Measurements from ENCODE around the gene BAD.

DNA sequence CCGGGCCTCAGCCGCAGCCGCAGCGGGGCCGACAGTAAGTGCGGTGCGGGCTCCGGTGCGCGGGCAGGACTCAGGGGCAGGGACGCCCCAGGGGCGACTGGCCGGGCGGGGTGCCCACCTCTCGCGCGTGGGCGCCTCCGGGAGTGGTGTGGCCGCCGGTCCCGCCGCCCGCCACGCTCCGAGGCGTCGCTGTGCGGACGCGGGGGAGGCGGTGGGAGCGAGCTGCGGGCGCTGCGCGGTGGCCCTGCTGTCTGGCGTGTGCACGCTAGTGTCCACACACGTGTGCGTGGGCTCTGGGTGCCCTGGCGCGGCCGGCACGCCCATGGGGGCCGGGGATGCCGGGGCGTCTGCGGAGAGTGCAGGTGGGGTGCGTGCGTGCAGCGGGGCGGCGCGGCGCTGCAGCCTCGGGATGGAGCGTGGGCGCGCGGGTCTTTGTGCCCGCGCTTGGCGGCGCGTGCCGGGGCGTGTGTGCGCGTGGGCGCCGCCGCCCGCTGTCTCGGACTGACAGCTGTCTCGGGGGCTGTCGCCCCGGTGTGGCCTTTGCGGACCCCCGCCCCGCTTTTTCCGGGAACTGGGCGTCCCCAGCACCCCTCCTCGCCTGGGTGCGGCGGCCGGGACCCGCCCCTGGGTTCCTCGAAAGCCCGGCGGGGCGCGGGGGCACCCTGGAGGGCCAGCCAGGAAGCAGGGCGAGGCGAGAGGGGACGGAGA is 7.4 kb upstream of the BAD start:
- no peak for TF ChIP-seq REST (IDR thresholded peaks at IDR 0.05; ENCODE audit: insufficient read depth in 1 of 2, low read depth in 2 of 2, low read length in 2 of 2)
- TF ChIP-seq POLR2AphosphoS5 (IDR thresholded peaks at IDR 0.05; ENCODE audit: low read depth, low read length), result no peak
- TF ChIP-seq TAF1 (IDR thresholded peaks at IDR 0.05; ENCODE audit: borderline replicate concordance, insufficient read depth, low read length), result no peak
- TF ChIP-seq SIN3A (IDR thresholded peaks at IDR 0.05; ENCODE audit: borderline replicate concordance, insufficient read depth, low read length), result no peak
- no peak for TF ChIP-seq FOXP2 (optimal IDR thresholded peaks at IDR 0.05; ENCODE audit: borderline replicate concordance, extremely low read depth, extremely low read length, insufficient read depth)

All from PFSK-1 (cell line).